GM18951 (cell line): ENCODE measurements around the gene ADAMTS2.
"Not testable (repeated sequence)": the region's sequence is repeated elsewhere in the genome, so short reads cannot be mapped to it uniquely, and the experiment has no call there.

ENCODE experiments used
- POLR2A ChIP-seq: IDR thresholded peaks from 4 replicates; pipeline ENCODE4 v1.6.1; 2011; ENCODE audit warnings: mild to moderate bottlenecking; ENCODE audit not compliant: insufficient read length, insufficient read depth; ENCODE audit errors: extremely low read depth
- in situ Hi-C: fragments of 300-500 bp; cut with MboI; formaldehyde crosslinking; loops from one replicate; pipeline ENCODE4 v1.12.0; 2022; ENCODE audit warnings: low sequenced_read_pairs, mixed read lengths, inconsistent platforms; ENCODE audit not compliant: unreplicated experiment

The ADAMTS2 gene

DNA sequence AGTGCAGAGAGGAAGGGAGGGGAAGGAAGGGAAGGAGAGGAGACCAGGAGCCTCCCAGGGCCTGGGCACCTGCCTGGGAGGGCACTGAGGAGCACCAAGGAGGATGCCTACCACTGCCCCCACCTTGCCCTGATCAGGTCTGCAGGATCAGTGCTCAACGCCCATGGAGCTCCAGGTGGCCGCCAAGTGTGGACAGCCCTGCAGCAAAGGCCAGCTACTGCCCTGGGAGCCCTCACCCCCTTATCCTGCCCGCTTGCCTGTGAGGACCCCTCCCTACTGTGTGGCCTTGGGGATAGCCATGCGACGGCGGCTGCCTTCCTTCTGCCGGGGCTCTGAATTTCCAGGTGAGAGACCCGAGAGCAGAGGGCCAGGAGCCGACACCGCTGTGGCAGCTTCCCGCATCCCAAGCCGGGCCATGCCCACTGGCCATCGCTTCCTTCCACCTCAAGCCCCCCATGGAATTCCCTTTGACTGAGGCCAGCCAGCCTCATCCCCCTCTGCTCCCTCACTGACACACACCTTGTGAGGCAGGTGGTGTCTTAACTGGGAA is 12.4 kb downstream of the ADAMTS2 start:
- in situ Hi-C loops = no loop called here
- TF ChIP-seq POLR2A = no peak

- TF ChIP-seq POLR2A = no peak
- in situ Hi-C loops = no loop called here
These were observed 13.5 kb downstream of the ADAMTS2 start for GRCh38 chr5:179331591-179332375.

DNA sequence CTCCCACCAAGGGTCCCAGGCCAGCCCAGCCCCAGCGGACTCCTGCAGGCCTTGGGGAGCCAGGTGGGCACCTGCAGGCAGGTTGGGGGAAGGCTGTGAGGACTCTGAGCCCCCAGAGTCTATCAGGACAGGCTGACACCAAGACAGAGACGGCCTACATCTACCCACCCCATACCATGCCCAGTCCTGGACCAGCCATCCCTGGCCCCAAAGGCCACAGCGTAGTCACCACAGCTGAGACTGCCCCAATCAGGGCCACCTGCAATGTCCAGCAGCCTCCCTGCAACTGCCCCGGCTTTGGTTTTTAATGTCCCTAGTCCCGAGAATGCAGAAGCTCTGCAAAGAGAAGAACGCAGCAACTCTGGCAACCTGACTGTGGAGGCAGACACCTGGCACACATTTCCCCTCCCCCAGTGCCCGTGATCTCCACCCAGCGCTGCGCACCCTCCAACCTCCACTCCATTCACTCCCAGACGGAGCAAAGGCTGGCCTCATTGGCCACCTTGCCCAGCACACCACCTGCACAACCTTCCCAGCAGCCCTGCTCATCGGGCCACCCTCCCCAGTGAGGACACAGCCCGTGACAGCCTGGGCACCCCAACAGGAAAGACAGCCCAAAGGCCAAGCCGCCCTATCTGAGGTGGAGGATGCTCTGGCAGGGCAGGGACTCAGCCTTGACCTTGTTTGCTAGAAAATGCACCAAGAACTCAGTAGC is 14.9 kb downstream of the ADAMTS2 start:
- in situ Hi-C loops = no loop called here
- TF ChIP-seq POLR2A = no peak

DNA sequence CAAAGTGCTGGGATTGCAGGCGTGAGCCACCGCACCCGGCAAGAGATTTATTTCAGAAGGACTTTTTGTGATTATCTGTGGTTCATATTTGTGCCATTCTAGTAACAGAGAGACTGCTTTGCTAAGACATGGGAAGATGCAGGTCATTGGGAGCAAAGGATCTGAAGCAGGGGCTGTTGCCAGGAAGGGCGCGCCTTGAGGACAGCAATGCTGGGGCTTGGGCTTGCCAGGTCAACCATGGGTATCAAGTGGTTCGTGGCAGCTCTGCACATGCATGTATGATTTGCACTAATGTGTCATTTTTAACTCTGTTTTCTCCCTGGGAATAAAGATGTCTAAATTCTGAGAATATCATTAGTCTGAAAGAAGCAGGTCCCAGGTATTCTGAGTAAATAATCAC is 17.0 kb downstream of the ADAMTS2 start:
- no peak for TF ChIP-seq POLR2A
- in situ Hi-C loops = no loop called here

- in situ Hi-C loops = no loop called here
- TF ChIP-seq POLR2A = no peak
These were observed 18.1 kb downstream of the ADAMTS2 start for GRCh38 chr5:179327021-179327735.

DNA sequence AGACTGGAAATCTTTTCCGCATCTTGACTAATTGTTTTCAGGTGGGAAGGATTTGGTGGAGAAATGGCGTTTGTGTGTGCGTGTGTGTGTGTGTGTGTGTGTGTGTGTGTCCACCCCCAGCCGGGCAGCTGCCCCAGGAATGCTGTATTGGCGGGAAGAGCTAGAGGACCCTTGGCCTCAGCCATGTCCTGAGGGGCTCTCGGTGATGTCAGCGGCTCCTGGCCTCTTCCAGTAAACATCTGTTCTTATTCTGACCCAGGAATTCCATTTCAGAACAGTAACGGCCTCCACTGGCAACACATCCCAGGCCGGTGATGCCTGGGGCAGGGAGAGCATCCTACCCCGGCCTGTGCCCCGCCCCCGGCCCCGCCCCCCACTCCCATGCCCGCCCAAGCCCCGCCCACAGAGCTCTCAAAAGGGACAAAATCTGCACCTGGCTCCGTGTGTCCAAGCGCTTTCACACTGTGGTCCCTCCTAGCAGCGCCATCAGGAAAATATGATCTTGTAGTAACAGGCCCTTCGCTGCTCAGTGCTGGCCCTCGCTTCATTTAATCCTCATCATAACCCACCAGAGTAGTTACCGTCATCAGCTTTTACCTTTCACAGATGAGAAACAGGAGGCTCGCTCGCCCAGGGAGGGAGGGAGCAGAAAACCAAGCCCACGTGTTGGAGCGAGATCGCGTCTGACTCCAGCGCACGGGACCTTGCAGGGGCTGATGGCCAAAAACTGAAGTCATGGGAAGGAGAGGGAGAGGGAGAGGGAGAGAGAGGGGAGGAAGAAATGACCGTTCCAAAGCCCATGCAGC is 18.9 kb downstream of the ADAMTS2 start:
- in situ Hi-C loops = no loop called here

DNA sequence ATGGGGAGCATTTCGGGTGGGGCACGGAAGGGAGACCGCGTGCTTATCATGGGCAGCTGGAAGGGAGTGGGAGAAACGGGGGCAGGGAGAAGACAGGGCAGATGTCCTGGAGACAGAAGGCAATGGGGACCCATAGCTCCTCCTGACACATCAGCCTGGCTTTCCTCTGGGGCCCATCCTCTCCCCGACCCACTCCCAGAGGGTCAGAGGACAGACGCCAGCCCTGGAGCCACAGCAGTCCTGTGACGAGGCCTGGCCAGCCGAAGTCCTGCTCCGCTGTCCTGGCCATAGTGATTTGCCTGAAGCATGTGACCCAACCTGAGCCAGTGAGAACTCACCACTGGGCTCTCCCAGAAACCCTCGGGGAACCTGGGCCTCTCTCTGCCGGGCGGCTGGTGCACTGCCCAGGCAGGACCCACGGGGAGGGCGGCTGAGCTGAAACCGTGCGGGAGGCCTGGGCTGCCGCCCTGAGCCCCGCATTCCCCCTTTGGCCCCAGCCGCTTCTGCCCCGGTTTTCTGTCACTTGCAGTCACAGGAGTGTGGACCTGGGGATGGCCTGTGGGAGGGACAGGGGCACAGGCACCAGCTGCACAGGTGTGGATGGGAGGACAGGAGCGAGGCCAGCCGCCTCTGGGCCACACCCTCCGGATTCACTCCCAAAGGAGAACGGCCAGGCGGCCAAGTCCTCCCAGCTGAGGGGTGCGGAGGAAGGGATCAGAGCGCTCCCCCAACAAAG is 19.8 kb downstream of the ADAMTS2 start:
- TF ChIP-seq POLR2A = no peak
- in situ Hi-C loops = no loop called here

More for the DNA sequence above, 18.9 kb downstream of the ADAMTS2 start:
- no peak for TF ChIP-seq POLR2A

- no peak for TF ChIP-seq POLR2A
- in situ Hi-C loops = no loop called here
These were observed 20.4 kb downstream of the ADAMTS2 start for GRCh38 chr5:179324760-179325295.

- in situ Hi-C loops = not testable (repeated sequence)
These were observed 20.9 kb downstream of the ADAMTS2 start for GRCh38 chr5:179324316-179324715.

GRCh38 chr5:179323026-179323870 is 22.0 kb downstream of the ADAMTS2 start:
- in situ Hi-C loops = no loop called here
- TF ChIP-seq POLR2A = no peak
